LNCaP clone FGC (cell line): Measurements from ENCODE around the gene NFE2L2.
A peak's percentile ranks its signal among the peaks of the same experiment; 100 is the strongest.

ENCODE experiments used
- DNase-seq: peaks from one replicate; pipeline ENCODE4 v3.0.0-alpha.2; 2011; ENCODE audit warnings: low read depth
- H3K4me3 ChIP-seq: 2 replicates; pipeline ENCODE4 v1.5.1; 2011; ENCODE audit warnings: mild to moderate bottlenecking, low read depth, low read length, control low read depth
- CTCF ChIP-seq: IDR thresholded peaks from 2 replicates; pipeline ENCODE4 v1.5.1; 2012; ENCODE audit warnings: mild to moderate bottlenecking; ENCODE audit not compliant: control insufficient read depth, insufficient read depth; ENCODE audit errors: extremely low read depth

The NFE2L2 gene

DNA sequence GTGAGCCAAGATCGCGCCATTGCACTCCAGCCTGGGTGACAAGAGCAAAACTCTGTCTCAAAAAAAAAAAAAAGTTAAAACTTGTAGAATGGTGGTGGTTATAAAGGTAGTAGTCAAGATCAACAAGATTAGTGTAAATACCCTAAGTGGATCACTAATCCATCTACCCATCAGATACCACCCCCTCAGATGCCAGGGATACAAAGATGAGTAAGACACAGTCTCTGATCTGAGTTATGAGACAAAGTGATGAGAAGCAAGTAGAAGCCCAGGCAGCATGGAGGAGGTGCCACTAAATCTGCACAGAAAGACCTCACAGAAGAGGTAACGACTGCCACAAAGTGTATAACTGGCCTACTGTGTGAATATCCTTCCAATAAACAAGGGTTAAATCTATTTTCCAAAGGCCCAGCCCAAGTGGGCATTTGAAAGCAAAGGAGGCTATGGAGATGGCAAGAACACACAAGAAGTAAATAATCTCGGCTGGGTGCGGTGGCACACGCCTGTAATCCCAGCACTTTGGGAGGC, 20.2 kb downstream of the NFE2L2 start:
- no peak for TF ChIP-seq CTCF
- DNase-seq = no peak

DNA sequence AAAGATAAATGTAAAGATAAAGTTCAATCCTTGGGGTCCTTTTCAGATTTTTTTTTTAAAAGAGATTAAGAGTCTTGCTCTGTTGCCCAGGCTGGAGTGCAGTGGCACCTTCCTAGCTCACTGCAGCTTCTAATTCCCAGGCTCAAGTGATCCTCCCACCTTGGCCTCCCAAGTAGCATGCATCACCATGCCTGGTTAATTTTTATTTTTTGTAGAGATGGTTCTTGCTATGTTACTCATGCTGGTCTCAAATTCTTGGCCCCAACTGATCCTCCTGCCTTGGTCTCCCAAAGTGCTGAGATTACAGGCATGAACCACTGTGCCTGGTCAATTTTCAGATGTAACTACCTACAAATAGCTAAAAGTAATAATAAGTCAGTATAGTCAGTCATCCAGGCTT, 21.1 kb downstream of the NFE2L2 start:
- TF ChIP-seq CTCF = no peak
- no peak for DNase-seq

More for the DNA sequence above, 20.2 kb downstream of the NFE2L2 start:
- no peak overlapping the region for H3K4me3 ChIP-seq

GRCh38 chr2:177243073-177243472, 21.5 kb downstream of the NFE2L2 start:
- H3K4me3 ChIP-seq = no peak overlapping the region
- DNase-seq = no peak
- no peak for TF ChIP-seq CTCF

More for the DNA sequence above, 21.1 kb downstream of the NFE2L2 start:
- no peak overlapping the region for H3K4me3 ChIP-seq

DNA sequence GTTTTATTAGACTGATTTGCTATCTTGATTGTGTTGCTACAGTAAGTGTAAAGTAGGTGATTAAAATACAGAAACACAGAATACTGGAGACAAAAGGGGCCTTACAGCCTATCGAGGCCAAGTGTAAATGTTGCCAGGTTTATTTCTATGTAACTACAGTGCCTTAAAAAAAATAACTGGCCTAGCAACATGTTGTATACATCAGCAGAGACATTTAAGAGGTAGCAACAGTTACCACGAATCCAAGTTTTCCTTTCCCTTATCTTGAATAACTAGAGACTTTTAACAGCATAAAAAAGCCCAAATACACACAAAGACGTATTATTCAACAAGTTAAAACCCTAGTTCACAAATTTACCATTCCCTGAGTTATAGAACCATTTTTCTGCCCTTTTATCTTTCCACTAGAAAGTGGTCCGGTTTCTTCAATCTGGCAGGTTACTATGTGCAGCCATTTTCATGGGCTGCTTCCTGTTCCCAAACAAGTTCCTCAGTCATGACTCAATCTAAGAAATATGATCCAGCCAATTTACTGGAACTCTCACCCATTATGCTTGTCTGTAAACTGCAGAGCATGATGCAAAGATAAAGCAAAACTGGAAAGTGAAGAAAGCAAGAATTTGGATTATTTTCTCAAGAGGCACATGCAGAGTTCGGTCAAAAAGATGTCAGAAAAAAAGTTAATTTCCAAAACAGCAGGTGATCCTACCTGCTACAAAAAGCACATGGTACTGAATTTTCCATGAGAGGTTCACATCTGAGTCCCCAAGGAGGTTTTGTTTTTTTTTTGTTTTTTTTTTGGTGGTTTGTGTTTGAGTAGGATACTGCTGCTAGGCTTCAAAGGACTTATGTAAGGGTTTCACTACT, 22.2 kb downstream of the NFE2L2 start:
- peak overlapping the region; percentile 34 for H3K4me3 ChIP-seq
- DNase-seq = peak; percentile 74
- no peak for TF ChIP-seq CTCF

- TF ChIP-seq CTCF = no peak
- no peak for DNase-seq
- H3K4me3 ChIP-seq = peak overlapping the region; percentile 34
Observed at GRCh38 chr2:177241711-177242120, 22.8 kb downstream of the NFE2L2 start.

GRCh38 chr2:177239932-177240630, 24.4 kb downstream of the NFE2L2 start:
- no peak for TF ChIP-seq CTCF
- DNase-seq = peak; percentile 62
- no peak overlapping the region for H3K4me3 ChIP-seq
